Ovary (tissue), 3 donors: ENCODE data around the gene GON7.

Source experiments
- EP300 ChIP-seq: sonication (generic); formaldehyde crosslinking; IDR thresholded peaks from one replicate; pipeline ENCODE4 v1.6.1; 2017; ENCODE audit warnings: antibody characterized with exemption
- POLR2A ChIP-seq: fragments of 450-650 bp; IDR thresholded peaks from one replicate; pipeline ENCODE4 v1.6.1; 2017; ENCODE audit warnings: antibody characterized with exemption, mild to moderate bottlenecking, moderate library complexity
- TF ChIP-seq, protein P1 (sequence below), 3 donors: fragments of 450-650 bp in 2 of 3; fragments of 200-600 bp in 1 of 3; IDR thresholded peaks; one replicate each; pipeline versions ENCODE4 v1.5.1 to v1.8.0; 2016 to 2022; ENCODE audit warnings: antibody characterized with exemption in 3 of 3, mild to moderate bottlenecking in 1 of 3
- donor health status: DM: no; HTN: no; CAD: no.

DNA sequence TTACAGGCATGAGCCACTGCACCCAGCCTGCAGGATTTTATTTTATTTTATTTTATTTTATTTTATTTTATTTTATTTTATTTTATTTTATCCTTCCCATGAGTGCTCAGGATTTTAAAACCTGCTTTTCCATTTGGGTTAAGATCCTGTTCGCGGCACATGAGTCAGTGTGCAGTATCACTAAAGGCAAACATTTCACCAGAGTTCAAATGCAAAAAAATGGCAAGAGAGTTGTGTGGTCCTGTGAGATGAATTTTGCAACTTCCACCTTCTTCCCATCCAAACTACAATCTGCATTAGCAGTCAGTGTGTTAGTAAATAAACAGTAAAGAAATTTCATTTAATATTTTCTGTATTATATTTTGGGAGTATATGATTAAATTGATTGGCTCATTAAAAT is 51.2 kb downstream of the GON7 start:
- TF ChIP-seq POLR2A, result no peak
- TF ChIP-seq, protein P1, sequence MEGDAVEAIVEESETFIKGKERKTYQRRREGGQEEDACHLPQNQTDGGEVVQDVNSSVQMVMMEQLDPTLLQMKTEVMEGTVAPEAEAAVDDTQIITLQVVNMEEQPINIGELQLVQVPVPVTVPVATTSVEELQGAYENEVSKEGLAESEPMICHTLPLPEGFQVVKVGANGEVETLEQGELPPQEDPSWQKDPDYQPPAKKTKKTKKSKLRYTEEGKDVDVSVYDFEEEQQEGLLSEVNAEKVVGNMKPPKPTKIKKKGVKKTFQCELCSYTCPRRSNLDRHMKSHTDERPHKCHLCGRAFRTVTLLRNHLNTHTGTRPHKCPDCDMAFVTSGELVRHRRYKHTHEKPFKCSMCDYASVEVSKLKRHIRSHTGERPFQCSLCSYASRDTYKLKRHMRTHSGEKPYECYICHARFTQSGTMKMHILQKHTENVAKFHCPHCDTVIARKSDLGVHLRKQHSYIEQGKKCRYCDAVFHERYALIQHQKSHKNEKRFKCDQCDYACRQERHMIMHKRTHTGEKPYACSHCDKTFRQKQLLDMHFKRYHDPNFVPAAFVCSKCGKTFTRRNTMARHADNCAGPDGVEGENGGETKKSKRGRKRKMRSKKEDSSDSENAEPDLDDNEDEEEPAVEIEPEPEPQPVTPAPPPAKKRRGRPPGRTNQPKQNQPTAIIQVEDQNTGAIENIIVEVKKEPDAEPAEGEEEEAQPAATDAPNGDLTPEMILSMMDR (IDR thresholded peaks at IDR 0.05), result no peak
- no peak for TF ChIP-seq EP300
